ENCODE data around the gene TBL2. TPM values are rescaled to one million over a fixed set of nuclear protein-coding genes. Genes with fewer than 3 reads are reported as not detected.

The TBL2 gene
- total RNA-seq = 62.2 and 64.9 TPM in 2 replicates

GRCh38 chr7:73578342-73579128, at the start of gene TBL2:
Gene TBL2, minus strand, starts transcription at chr7:73578579. Its CDS starts 30 bp downstream, at chr7:73578549.

GRCh38 chr7:73623798-73624668, 45.7 kb upstream of the TBL2 start, which contains the start of gene MLXIPL:
Gene MLXIPL, minus strand, starts transcription at chr7:73624522. Its CDS starts 30 bp downstream, at chr7:73624492.

GRCh38 chr7:73557397-73558257, 20.8 kb downstream of the TBL2 start, which contains the start of gene BCL7B:
Gene BCL7B, minus strand, starts transcription at chr7:73557690. Its CDS starts 112 bp downstream, at chr7:73557578.

GRCh38 chr7:73522105-73522872, 56.1 kb downstream of the TBL2 start, which contains the start of gene BAZ1B:
Gene BAZ1B, minus strand, starts transcription at chr7:73522293. Its CDS starts 360 bp downstream, at chr7:73521933.

Other genes starting within 250 kb of the TBL2 start
- 1.4 and 2.3 TPM in 2 replicates for gene FZD9, start 144.8 kb downstream of the TBL2 start, total RNA-seq
- gene BAZ1B, start 56.3 kb downstream of the TBL2 start, total RNA-seq = 28.6 and 38.9 TPM in 2 replicates
- 37.3 and 49.9 TPM in 2 replicates for gene BCL7B, start 20.9 kb downstream of the TBL2 start, total RNA-seq
- gene MLXIPL, start 45.9 kb upstream of the TBL2 start, total RNA-seq = 0.25 TPM in 1 of 2 replicates, not detected in the other
- 1.8 and 8.5 TPM in 2 replicates for gene VPS37D, start 89.3 kb upstream of the TBL2 start, total RNA-seq
- 7.2 and 7.7 TPM in 2 replicates for gene DNAJC30, start 104.9 kb upstream of the TBL2 start, total RNA-seq
- gene BUD23, start 105.0 kb upstream of the TBL2 start, total RNA-seq = 62.2 and 90.3 TPM in 2 replicates
- 19.5 and 23.8 TPM in 2 replicates for gene STX1A, start 141.1 kb upstream of the TBL2 start, total RNA-seq
- gene ABHD11, start 160.2 kb upstream of the TBL2 start, total RNA-seq = 29.2 and 38.9 TPM in 2 replicates
- 4.4 and 18.4 TPM in 2 replicates for gene CLDN3, start 191.7 kb upstream of the TBL2 start, total RNA-seq

Data from mesangial cell (primary cell).